WTC11 (cell line): ENCODE measurements around the gene FTCD. TPM values are rescaled to one million over a fixed set of nuclear protein-coding genes. Genes with fewer than 3 reads are reported as not detected.

Experiments
- ATAC-seq: fragments of 200-7000 bp; cut with Tn5 transposase; 2 replicates; pipeline ENCODE4 v1.10.0; 2021; ENCODE audit warnings: mild to moderate bottlenecking, moderate library complexity
- CTCF ChIA-PET: fragments of 300-600 bp; sonication (Branson Sonifier 250); formaldehyde crosslinking; loops from one replicate; lab custom pipeline; 2021; ENCODE audit warnings: antibody characterized with exemption; lab: Charles Lee
- POLR2A ChIA-PET: fragments of 350-600 bp; sonication (Branson Sonifier 250); formaldehyde crosslinking; loops from one replicate; lab custom pipeline; 2021; ENCODE audit warnings: antibody characterized with exemption; lab: Charles Lee
- DNase-seq: peaks from one replicate; pipeline ENCODE4 v3.0.0; 2021; ENCODE audit warnings: low spot score
- H3K27ac Mint-ChIP-seq: 2 replicates; pipeline ENCODE4 v1.8.0; 2021; ENCODE audit warnings: mixed read lengths
- H3K27me3 Mint-ChIP-seq: 2 replicates; pipeline ENCODE4 v1.8.0; 2021; ENCODE audit warnings: low read depth, mild to moderate bottlenecking, moderate library complexity, mixed read lengths
- H3K36me3 Mint-ChIP-seq: 2 replicates; pipeline ENCODE4 v1.8.0; 2021; ENCODE audit warnings: mixed read lengths
- H3K4me1 Mint-ChIP-seq: 2 replicates; pipeline ENCODE4 v1.8.0; 2022; ENCODE audit warnings: mixed read lengths
- H3K4me3 Mint-ChIP-seq: 2 replicates; pipeline ENCODE4 v1.8.0; 2021; ENCODE audit warnings: mild to moderate bottlenecking, moderate library complexity, mixed read lengths
- H3K9me3 Mint-ChIP-seq: 2 replicates; pipeline ENCODE4 v1.8.0; 2021; ENCODE audit warnings: mixed read lengths
- CBFB ChIP-seq: sonication (generic); formaldehyde crosslinking; IDR thresholded peaks from 2 replicates; pipeline ENCODE4 v1.8.1; 2022; ENCODE audit warnings: mild to moderate bottlenecking, low read depth, missing genetic modification reagents
- ELF4 ChIP-seq: sonication (generic); formaldehyde crosslinking; IDR thresholded peaks from 2 replicates; pipeline ENCODE4 v1.8.1; 2022; ENCODE audit warnings: low read depth, mild to moderate bottlenecking, moderate library complexity, missing genetic modification reagents
- EMX1 ChIP-seq: fragments of 250-450 bp; sonication (Bioruptor Pico); IDR thresholded peaks from 2 replicates; pipeline ENCODE4 v1.8.0; 2021; ENCODE audit warnings: mild to moderate bottlenecking
- HMGA2 ChIP-seq: fragments of 250-450 bp; sonication (Bioruptor Pico); IDR thresholded peaks from 2 replicates; pipeline ENCODE4 v1.4.0; 2021; ENCODE audit warnings: mild to moderate bottlenecking, moderate library complexity
- IRF1 ChIP-seq: sonication (generic); formaldehyde crosslinking; IDR thresholded peaks from 2 replicates; pipeline ENCODE4 v1.8.0; 2023; ENCODE audit warnings: missing genetic modification reagents
- JAZF1 ChIP-seq: fragments of 250-450 bp; sonication (Bioruptor Pico); IDR thresholded peaks from 2 replicates; pipeline ENCODE4 v1.9.0; 2021; ENCODE audit warnings: moderate library complexity, mild to moderate bottlenecking, inconsistent platforms
- KAT7 ChIP-seq: sonication (generic); formaldehyde crosslinking; IDR thresholded peaks from 2 replicates; pipeline ENCODE4 v1.8.1; 2023; ENCODE audit warnings: missing genetic modification reagents, mild to moderate bottlenecking, borderline replicate concordance
- PRRX2 ChIP-seq: fragments of 250-450 bp; sonication (Bioruptor Pico); IDR thresholded peaks from 2 replicates; pipeline ENCODE4 v1.8.0; 2021; ENCODE audit warnings: mild to moderate bottlenecking
- RORB ChIP-seq: fragments of 250-450 bp; sonication (Bioruptor Pico); IDR thresholded peaks from 2 replicates; pipeline ENCODE4 v1.9.0; 2021; ENCODE audit warnings: mild to moderate bottlenecking
- SMAD4 ChIP-seq: sonication (generic); formaldehyde crosslinking; IDR thresholded peaks from 2 replicates; pipeline ENCODE4 v1.8.0; 2022; ENCODE audit warnings: mild to moderate bottlenecking, missing genetic modification reagents
- SOX15 ChIP-seq: fragments of 250-450 bp; sonication (Bioruptor Pico); IDR thresholded peaks from 2 replicates; pipeline ENCODE4 v1.9.0; 2021; ENCODE audit warnings: mild to moderate bottlenecking
- SP1 ChIP-seq: sonication (generic); formaldehyde crosslinking; conservative IDR thresholded peaks from 2 replicates; pipeline ENCODE4 v1.8.1; 2022; ENCODE audit warnings: missing genetic modification reagents
- ZNF219 ChIP-seq: sonication (generic); formaldehyde crosslinking; IDR thresholded peaks from 2 replicates; pipeline ENCODE4 v1.8.0; 2023; ENCODE audit warnings: missing genetic modification reagents, mild to moderate bottlenecking, borderline replicate concordance
- ZNF416 ChIP-seq: fragments of 250-450 bp; sonication (Bioruptor Pico); IDR thresholded peaks from 2 replicates; pipeline ENCODE4 v1.9.0; 2021; ENCODE audit warnings: mild to moderate bottlenecking, inconsistent platforms
- ZNF423 ChIP-seq: fragments of 250-450 bp; sonication (Bioruptor Pico); IDR thresholded peaks from 2 replicates; pipeline ENCODE4 v2.1.2; 2022; ENCODE audit warnings: mild to moderate bottlenecking, moderate library complexity
- ZNF532 ChIP-seq: fragments of 250-450 bp; sonication (Bioruptor Pico); IDR thresholded peaks from 2 replicates; pipeline ENCODE4 v1.9.0; 2021; ENCODE audit warnings: mild to moderate bottlenecking, borderline replicate concordance
- total RNA-seq: library from RNA; stranded (reverse); gene quantifications from 3 replicates; pipeline ENCODE4 v1.2.3, GENCODE V29; 2021
- TF ChIP-seq, protein P1 (sequence below): sonication (generic); formaldehyde crosslinking; IDR thresholded peaks from 2 replicates; pipeline ENCODE4 v1.8.1; 2023; ENCODE audit warnings: mild to moderate bottlenecking, missing genetic modification reagents, moderate library complexity
- TF ChIP-seq, protein P2 (sequence below): sonication (generic); formaldehyde crosslinking; IDR thresholded peaks from 2 replicates; pipeline ENCODE4 v1.8.0; 2022; ENCODE audit warnings: mild to moderate bottlenecking, missing genetic modification reagents

FTCD gene
- total RNA-seq, 1 experiment from 2014 or later = 6.1 TPM

GRCh38 chr21:46124926-46125845 is 30.2 kb downstream of the FTCD start:
- H3K27ac Mint-ChIP-seq = no peak overlapping the region
- DNase-seq (peak; percentile 5), ATAC-seq (no peak)
- H3K9me3 Mint-ChIP-seq = no peaks in the 10 kb centered on the region
- no peaks in the 10 kb centered on the region; the same call in 1 of the 2 replicates for H3K27me3 Mint-ChIP-seq
- TF ChIP-seq, protein P1, sequence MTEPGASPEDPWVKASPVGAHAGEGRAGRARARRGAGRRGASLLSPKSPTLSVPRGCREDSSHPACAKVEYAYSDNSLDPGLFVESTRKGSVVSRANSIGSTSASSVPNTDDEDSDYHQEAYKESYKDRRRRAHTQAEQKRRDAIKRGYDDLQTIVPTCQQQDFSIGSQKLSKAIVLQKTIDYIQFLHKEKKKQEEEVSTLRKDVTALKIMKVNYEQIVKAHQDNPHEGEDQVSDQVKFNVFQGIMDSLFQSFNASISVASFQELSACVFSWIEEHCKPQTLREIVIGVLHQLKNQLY = no peak
- no peak for TF ChIP-seq ELF4
- no peak for TF ChIP-seq SP1 (CRISPR knock-in tag)
- TF ChIP-seq SMAD4 (CRISPR knock-in tag) = no peak
- TF ChIP-seq, protein P2, sequence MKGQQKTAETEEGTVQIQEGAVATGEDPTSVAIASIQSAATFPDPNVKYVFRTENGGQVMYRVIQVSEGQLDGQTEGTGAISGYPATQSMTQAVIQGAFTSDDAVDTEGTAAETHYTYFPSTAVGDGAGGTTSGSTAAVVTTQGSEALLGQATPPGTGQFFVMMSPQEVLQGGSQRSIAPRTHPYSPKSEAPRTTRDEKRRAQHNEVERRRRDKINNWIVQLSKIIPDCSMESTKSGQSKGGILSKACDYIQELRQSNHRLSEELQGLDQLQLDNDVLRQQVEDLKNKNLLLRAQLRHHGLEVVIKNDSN (CRISPR knock-in tag) = no peak
- TF ChIP-seq ZNF416 (CRISPR knock-in tag) = no peak
- no peak for TF ChIP-seq HMGA2 (CRISPR knock-in tag)
- no peak for TF ChIP-seq EMX1 (CRISPR knock-in tag)
- TF ChIP-seq IRF1 = no peak
- no peak for TF ChIP-seq ZNF219 (CRISPR knock-in tag)
- peaks cover 13% of the 10 kb centered on the region for H3K36me3 Mint-ChIP-seq
- no peak overlapping the region for H3K4me3 Mint-ChIP-seq
- H3K4me1 Mint-ChIP-seq = no peaks in the 10 kb centered on the region
- ChIA-PET POLR2A (no interaction called here), CTCF (interaction anchor here (0.6 kb wide), 1 partner anchor 28 kb away, joined by 4 read pairs; no protein-coding TSS in a partner anchor)

GRCh38 chr21:46124083-46124925 is 31.1 kb downstream of the FTCD start:
- Mint-ChIP-seq H3K27me3 (no peaks in the 10 kb centered on the region), H3K36me3 (peaks cover 13% of the 10 kb centered on the region), H3K4me3 (no peak overlapping the region), H3K9me3 (no peaks in the 10 kb centered on the region), H3K27ac (no peak overlapping the region), H3K4me1 (no peaks in the 10 kb centered on the region)
- DNase-seq (peak; percentile 7), ATAC-seq (no peak)
- ChIA-PET POLR2A (no interaction called here), CTCF (no interaction called here)
- TF ChIP-seq ZNF423 (CRISPR knock-in tag) (no peak), JAZF1 (CRISPR knock-in tag) (no peak), KAT7 (CRISPR knock-in tag) (no peak), SP1 (CRISPR knock-in tag) (no peak), PRRX2 (no peak), SOX15 (CRISPR knock-in tag) (no peak), RORB (CRISPR knock-in tag) (no peak), ZNF532 (CRISPR knock-in tag) (no peak), CBFB (no peak)
- TF ChIP-seq, all 79 proteins: peak for 0
